ENCODE results near the gene ZDHHC8. TPM values are rescaled to one million over a fixed set of nuclear protein-coding genes. Genes with fewer than 3 reads are reported as not detected.

The ZDHHC8 gene
- total RNA-seq, 1 experiment from 2014 or later: 89.3 TPM

GRCh38 chr22:20136603-20136873, 4.9 kb downstream of the ZDHHC8 start (continued):
- TF ChIP-seq TCF7L2 (IDR thresholded peaks at IDR 0.05; ENCODE audit: borderline replicate concordance, extremely low read depth, insufficient read depth, insufficient read length) (no peak), SRF (IDR thresholded peaks at IDR 0.05; ENCODE audit: low read depth) (no peak), MAX (IDR thresholded peaks at IDR 0.05) (no peak), SP1 (IDR thresholded peaks at IDR 0.05; ENCODE audit: low read depth) (no peak), POLR2A (IDR thresholded peaks at IDR 0.05; ENCODE audit: borderline replicate concordance, extremely low read depth, insufficient read depth, insufficient read length) (no peak), POLR2AphosphoS5 (IDR thresholded peaks at IDR 0.05; ENCODE audit: low read depth, low read length) (no peak), ZNF274 (IDR thresholded peaks at IDR 0.05; ENCODE audit: low read depth, low read length) (no peak), EZH2 (IDR thresholded peaks at IDR 0.05) (no peak)

- CTCF ChIA-PET: no interaction called here
Measured at GRCh38 chr22:20137113-20137512, 5.5 kb downstream of the ZDHHC8 start.

More at GRCh38 chr22:20137113-20137512, 5.5 kb downstream of the ZDHHC8 start:
- Histone ChIP-seq H3K27me3 (ENCODE audit: insufficient read depth, low read length) (no peaks in the 10 kb centered on the region), H3K27ac (ENCODE audit: low read depth, low read length) (no peak overlapping the region), H3K4me1 (ENCODE audit: control insufficient read depth in 1 of 2, insufficient read depth in 2 of 2, low read length in 2 of 2) (peaks cover 12 to 30% of the 10 kb centered on the region in 2 experiments; a peak in 3 of 4 replicates), H3K36me3 (ENCODE audit: control insufficient read depth in 1 of 2, insufficient read depth in 2 of 2, low read length in 2 of 2) (peaks cover 5 to 12% of the 10 kb centered on the region in 2 experiments; a peak in 1 of 4 replicates), H3K4me3 (replicated peaks in 1 of 2; ENCODE audit: low read depth in 1 of 2, low read length in 2 of 2) (no peak overlapping the region), H3K9me2 (ENCODE audit: insufficient read depth) (no peaks in the 10 kb centered on the region), H3K9me3 (ENCODE audit: control insufficient read depth in 1 of 2, insufficient read depth in 1 of 2, low read depth in 1 of 2, low read length in 2 of 2) (no peaks in the 10 kb centered on the region), H2AFZ (ENCODE audit: low read depth, low read length, poor library complexity, severe bottlenecking) (no peak overlapping the region), H3K9ac (ENCODE audit: low read length) (no peak overlapping the region), H3K79me2 (ENCODE audit: insufficient read depth, low read length) (peaks cover 78% of the 10 kb centered on the region), H3K4me2 (ENCODE audit: low read length) (no peak overlapping the region), H4K20me1 (ENCODE audit: insufficient read depth) (no peaks in the 10 kb centered on the region)
- no peak for DNase-seq (ENCODE audit: low read depth, low spot score)
- ChIA-PET POLR2A (no interaction called here), RAD21 (ENCODE audit: low non-redundant PET in 1 of 2, low total read pairs in 2 of 2, uncharacterized antibody in 2 of 2, unreplicated experiment in 2 of 2) (no interaction called here)
- intact Hi-C loops (cut with micrococcal nuclease): no loop called here
- no peak for ATAC-seq
- no TSS peak for BruUV-seq (replicated peaks)
- TF ChIP-seq, protein P1, sequence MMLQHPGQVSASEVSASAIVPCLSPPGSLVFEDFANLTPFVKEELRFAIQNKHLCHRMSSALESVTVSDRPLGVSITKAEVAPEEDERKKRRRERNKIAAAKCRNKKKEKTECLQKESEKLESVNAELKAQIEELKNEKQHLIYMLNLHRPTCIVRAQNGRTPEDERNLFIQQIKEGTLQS (IDR thresholded peaks at IDR 0.05): no peak
- TF ChIP-seq ELF1 (IDR thresholded peaks at IDR 0.05; ENCODE audit: borderline replicate concordance, low read depth): no peak
- TF ChIP-seq, protein P2, sequence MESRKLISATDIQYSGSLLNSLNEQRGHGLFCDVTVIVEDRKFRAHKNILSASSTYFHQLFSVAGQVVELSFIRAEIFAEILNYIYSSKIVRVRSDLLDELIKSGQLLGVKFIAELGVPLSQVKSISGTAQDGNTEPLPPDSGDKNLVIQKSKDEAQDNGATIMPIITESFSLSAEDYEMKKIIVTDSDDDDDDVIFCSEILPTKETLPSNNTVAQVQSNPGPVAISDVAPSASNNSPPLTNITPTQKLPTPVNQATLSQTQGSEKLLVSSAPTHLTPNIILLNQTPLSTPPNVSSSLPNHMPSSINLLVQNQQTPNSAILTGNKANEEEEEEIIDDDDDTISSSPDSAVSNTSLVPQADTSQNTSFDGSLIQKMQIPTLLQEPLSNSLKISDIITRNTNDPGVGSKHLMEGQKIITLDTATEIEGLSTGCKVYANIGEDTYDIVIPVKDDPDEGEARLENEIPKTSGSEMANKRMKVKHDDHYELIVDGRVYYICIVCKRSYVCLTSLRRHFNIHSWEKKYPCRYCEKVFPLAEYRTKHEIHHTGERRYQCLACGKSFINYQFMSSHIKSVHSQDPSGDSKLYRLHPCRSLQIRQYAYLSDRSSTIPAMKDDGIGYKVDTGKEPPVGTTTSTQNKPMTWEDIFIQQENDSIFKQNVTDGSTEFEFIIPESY (IDR thresholded peaks at IDR 0.05; ENCODE audit: extremely low read depth, insufficient replicate concordance, low read length): no peak
- no peak for TF ChIP-seq SIN3A (IDR thresholded peaks at IDR 0.05; ENCODE audit: low read depth)
- TF ChIP-seq POLR2AphosphoS5 (IDR thresholded peaks at IDR 0.05; ENCODE audit: low read depth, low read length): no peak
- TF ChIP-seq ZNF274 (IDR thresholded peaks at IDR 0.05; ENCODE audit: low read depth, low read length): no peak
- TF ChIP-seq CTCF (IDR thresholded peaks at IDR 0.05 in 2 of 3, conservative IDR thresholded peaks at IDR 0.05 in 1 of 3; ENCODE audit: borderline replicate concordance in 1 of 3, insufficient read depth in 1 of 3, low read depth in 2 of 3, low read length in 2 of 3): no peak
- TF ChIP-seq EGR1 (IDR thresholded peaks at IDR 0.05; ENCODE audit: low read depth): no peak
- TF ChIP-seq TCF7L2 (IDR thresholded peaks at IDR 0.05; ENCODE audit: borderline replicate concordance, extremely low read depth, insufficient read depth, insufficient read length): no peak
- no peak for TF ChIP-seq EZH2phosphoT487 (IDR thresholded peaks at IDR 0.05; ENCODE audit: borderline replicate concordance)
- no peak for TF ChIP-seq JUND (IDR thresholded peaks at IDR 0.05)
- TF ChIP-seq SP1 (IDR thresholded peaks at IDR 0.05; ENCODE audit: low read depth): no peak
- TF ChIP-seq YY1 (IDR thresholded peaks at IDR 0.05; ENCODE audit: extremely low read depth, insufficient replicate concordance, low read depth, low read length): no peak
- no peak for TF ChIP-seq POLR2A (IDR thresholded peaks at IDR 0.05; ENCODE audit: borderline replicate concordance, extremely low read depth, insufficient read depth, insufficient read length)

Measured in HCT116 (cell line).